Gastrocnemius medialis (tissue), 4 donors: ENCODE data around the gene CYP4F11. TPM values are rescaled to one million over a fixed set of nuclear protein-coding genes. Genes with fewer than 3 reads are reported as not detected.
"Not testable (repeated sequence)": the region's sequence is repeated elsewhere in the genome, so short reads cannot be mapped to it uniquely, and the experiment has no call there.

Experiments
- ATAC-seq, 2 donors: fragments of 150-250 bp; one replicate each; pipeline ENCODE4 v1.9.1; 2016
- DNase-seq, 2 donors: peaks; one replicate each; pipeline ENCODE4 v3.0.0-alpha.2; 2019
- H3K27ac ChIP-seq, 4 donors: fragments of 200-600 bp; sonication (generic); 1 replicate in 1 of 4; 2 replicates in 3 of 4; pipeline ENCODE4 v1.5.1; 2016 to 2018; ENCODE audit warnings: mild to moderate bottlenecking in 2 of 4, moderate library complexity in 1 of 4
- H3K27me3 ChIP-seq, 3 donors: fragments of 200-600 bp; sonication (generic) in 2 of 3; 1 replicate in 1 of 3; 2 replicates in 2 of 3; pipeline versions ENCODE4 v1.5.1 to v1.6.0; 2016 to 2019; ENCODE audit warnings: mild to moderate bottlenecking in 1 of 3, moderate library complexity in 1 of 3
- H3K36me3 ChIP-seq, 2 donors: fragments of 200-600 bp; sonication (generic) in 1 of 2; one replicate each; pipeline ENCODE4 v1.5.1; 2017 to 2018
- H3K4me1 ChIP-seq, 2 donors: fragments of 200-600 bp; sonication (generic) in 1 of 2; one replicate each; pipeline ENCODE4 v1.5.1; 2016 to 2017; ENCODE audit warnings: mild to moderate bottlenecking in 2 of 2
- H3K4me3 ChIP-seq, 4 donors: fragments of 200-600 bp; sonication (generic) in 3 of 4; 1 replicate in 1 of 4; 2 replicates in 3 of 4; pipeline ENCODE4 v1.5.1; 2016 to 2019; ENCODE audit warnings: mild to moderate bottlenecking in 2 of 4
- H3K9me3 ChIP-seq, 3 donors: fragments of 200-600 bp; sonication (generic) in 2 of 3; 1 replicate in 1 of 3; 2 replicates in 2 of 3; pipeline ENCODE4 v1.5.1; 2016 to 2019
- POLR2A ChIP-seq, 2 donors: fragments of 450-650 bp; IDR thresholded peaks; one replicate each; pipeline ENCODE4 v1.6.1; 2017; ENCODE audit warnings: antibody characterized with exemption in 2 of 2, mild to moderate bottlenecking in 2 of 2, moderate library complexity in 2 of 2
- in situ Hi-C, 4 donors: fragments of 200-750 bp; cut with MboI; loops; one replicate each; pipeline versions ENCODE4 v1.15.0 to v1.8.0; 2017; ENCODE audit warnings: low sequenced_read_pairs in 4 of 4
- intact Hi-C: fragments of 100-400 bp; cut with DNase I; formaldehyde crosslinking; loops from one replicate; pipeline ENCODE4 v1.15.1; 2023; ENCODE audit warnings: low total_unique reads
- total RNA-seq, 4 donors: library from RNA; depleted of rRNA; stranded (reverse); fragments of >200 nt; gene quantifications; one replicate each; pipeline versions ENCODE4 v1.1.0 to v1.2.3, GENCODE V29; 2016
- TF ChIP-seq, protein P1 (sequence below), 5 experiments: fragments of 450-650 bp in 3 of 5; fragments of 200-600 bp in 2 of 5; sonication (generic) in 2 of 5; IDR thresholded peaks in 4 of 5; conservative IDR thresholded peaks in 1 of 5; 1 replicate in 4 of 5; 2 replicates in 1 of 5; pipeline ENCODE4 v1.5.1; 2016 to 2019; ENCODE audit warnings: antibody characterized with exemption in 5 of 5, mild to moderate bottlenecking in 3 of 5, moderate library complexity in 3 of 5

Gene CYP4F11
- total RNA-seq, 4 donors from 2014 or later: 0.10 to 0.86 (median 0.32) TPM

DNA sequence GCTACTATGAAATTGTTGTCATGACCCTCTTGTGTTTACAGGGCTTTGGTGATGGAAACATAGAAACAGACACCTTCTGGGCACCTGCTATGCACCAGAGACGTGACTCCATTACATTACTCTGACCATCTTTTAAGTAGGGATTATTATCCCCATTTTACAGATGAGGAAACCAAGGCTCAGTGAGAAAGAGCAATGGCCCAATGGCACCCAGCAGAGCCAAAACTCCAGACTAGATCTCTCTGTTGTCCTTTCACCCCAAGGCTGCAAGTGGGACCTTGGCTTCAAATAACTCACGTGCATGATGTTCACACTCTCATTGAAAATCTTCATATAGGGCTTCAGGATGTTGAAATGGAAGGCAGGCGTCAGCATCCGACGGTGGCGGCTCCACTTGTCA, 42.3 kb downstream of the CYP4F11 start:
- TF ChIP-seq, protein P1, sequence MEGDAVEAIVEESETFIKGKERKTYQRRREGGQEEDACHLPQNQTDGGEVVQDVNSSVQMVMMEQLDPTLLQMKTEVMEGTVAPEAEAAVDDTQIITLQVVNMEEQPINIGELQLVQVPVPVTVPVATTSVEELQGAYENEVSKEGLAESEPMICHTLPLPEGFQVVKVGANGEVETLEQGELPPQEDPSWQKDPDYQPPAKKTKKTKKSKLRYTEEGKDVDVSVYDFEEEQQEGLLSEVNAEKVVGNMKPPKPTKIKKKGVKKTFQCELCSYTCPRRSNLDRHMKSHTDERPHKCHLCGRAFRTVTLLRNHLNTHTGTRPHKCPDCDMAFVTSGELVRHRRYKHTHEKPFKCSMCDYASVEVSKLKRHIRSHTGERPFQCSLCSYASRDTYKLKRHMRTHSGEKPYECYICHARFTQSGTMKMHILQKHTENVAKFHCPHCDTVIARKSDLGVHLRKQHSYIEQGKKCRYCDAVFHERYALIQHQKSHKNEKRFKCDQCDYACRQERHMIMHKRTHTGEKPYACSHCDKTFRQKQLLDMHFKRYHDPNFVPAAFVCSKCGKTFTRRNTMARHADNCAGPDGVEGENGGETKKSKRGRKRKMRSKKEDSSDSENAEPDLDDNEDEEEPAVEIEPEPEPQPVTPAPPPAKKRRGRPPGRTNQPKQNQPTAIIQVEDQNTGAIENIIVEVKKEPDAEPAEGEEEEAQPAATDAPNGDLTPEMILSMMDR (IDR thresholded peaks at IDR 0.05 in 4 of 5, conservative IDR thresholded peaks at IDR 0.05 in 1 of 5): no peak
- TF ChIP-seq POLR2A (IDR thresholded peaks at IDR 0.05): no peak
- H3K36me3 ChIP-seq: no peaks in the 10 kb centered on the region
- intact Hi-C loops (no loop called here), in situ Hi-C loops (no loop called here)
- H3K9me3 ChIP-seq: no peaks in the 10 kb centered on the region
- ATAC-seq (no peak), DNase-seq (no peak)
- H3K4me3 ChIP-seq: no peak overlapping the region
- no peak overlapping the region for H3K27ac ChIP-seq
- no peaks in the 10 kb centered on the region for H3K4me1 ChIP-seq
- no peaks in the 10 kb centered on the region for H3K27me3 ChIP-seq

DNA sequence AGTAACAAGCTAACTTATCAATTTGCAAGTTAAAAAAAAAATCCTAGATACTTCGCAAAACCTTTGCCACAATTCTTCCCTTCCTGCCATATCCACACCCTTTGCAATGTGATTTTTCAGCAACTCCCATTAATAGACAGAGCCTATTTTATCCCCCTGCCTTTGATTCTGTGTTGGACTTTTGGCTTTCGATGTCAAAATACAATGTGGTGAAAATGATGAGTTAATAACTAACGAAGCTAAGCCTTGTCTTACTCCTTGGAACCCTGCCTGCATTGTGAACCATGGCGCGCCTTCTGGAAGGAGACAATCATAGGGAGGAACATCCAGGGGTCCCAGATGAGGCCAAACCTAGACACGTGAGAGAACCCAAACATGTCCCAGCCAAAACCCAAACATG, 42.9 kb downstream of the CYP4F11 start:
- in situ Hi-C loops: no loop called here
- H3K27me3 ChIP-seq: no peaks in the 10 kb centered on the region
- DNase-seq (no peak), ATAC-seq (no peak)
- H3K36me3 ChIP-seq: no peaks in the 10 kb centered on the region
- H3K27ac ChIP-seq: no peak overlapping the region
- H3K4me3 ChIP-seq: no peak overlapping the region
- intact Hi-C loops: no loop called here
- TF ChIP-seq POLR2A (IDR thresholded peaks at IDR 0.05): no peak
- TF ChIP-seq, protein P1 (IDR thresholded peaks at IDR 0.05 in 4 of 5, conservative IDR thresholded peaks at IDR 0.05 in 1 of 5): no peak
- no peaks in the 10 kb centered on the region for H3K9me3 ChIP-seq
- H3K4me1 ChIP-seq: no peaks in the 10 kb centered on the region

DNA sequence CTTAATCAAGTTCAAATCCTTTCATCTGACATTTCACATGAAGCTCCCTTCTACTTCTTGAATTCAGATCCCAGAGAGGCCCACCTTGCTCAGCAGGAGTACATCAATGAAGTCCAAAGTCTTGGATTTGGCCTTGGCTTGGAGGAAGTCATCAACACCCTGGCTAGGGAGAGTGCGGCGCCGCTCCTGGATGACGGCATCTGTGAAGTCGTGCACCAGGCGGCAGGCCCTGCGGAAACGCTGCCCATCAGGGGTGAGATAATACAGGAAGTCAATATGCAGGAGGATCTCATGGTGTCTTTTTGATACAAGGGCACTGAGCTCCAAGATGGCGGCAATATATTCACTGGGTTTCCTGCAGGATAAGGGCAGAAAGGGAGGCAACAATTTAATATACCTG, 45.0 kb downstream of the CYP4F11 start:
- ATAC-seq, DNase-seq, H3K27ac ChIP-seq, H3K27me3 ChIP-seq, intact Hi-C loops, H3K4me1 ChIP-seq, H3K9me3 ChIP-seq, H3K4me3 ChIP-seq, H3K36me3 ChIP-seq, in situ Hi-C loops: not testable (repeated sequence)

DNA sequence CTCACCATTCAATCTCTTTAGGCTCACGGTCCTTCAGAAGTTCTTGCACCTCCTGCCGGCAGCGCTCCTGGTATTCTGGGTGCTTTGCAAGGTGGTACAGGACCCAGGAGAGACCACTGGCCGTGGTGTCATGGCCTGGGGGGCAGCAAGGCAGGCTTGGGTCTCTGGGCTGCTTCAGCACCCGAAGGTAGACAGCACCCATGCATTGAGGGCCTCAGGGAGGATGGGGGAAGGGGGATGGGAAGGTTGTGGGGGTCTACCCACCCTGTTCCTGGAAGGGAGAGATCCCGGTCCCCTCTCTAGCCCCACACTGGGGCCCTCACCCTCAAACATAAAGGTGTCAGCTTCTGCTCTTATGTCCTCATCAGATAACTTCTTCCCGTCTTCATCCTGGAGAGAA, 48.4 kb downstream of the CYP4F11 start:
- no peak for TF ChIP-seq POLR2A (IDR thresholded peaks at IDR 0.05)
- TF ChIP-seq, protein P1 (IDR thresholded peaks at IDR 0.05 in 4 of 5, conservative IDR thresholded peaks at IDR 0.05 in 1 of 5): no peak
- Histone ChIP-seq H3K27ac (no peak overlapping the region), H3K27me3 (no peaks in the 10 kb centered on the region), H3K4me3 (no peak overlapping the region), H3K4me1 (no peaks in the 10 kb centered on the region), H3K36me3 (no peaks in the 10 kb centered on the region), H3K9me3 (no peaks in the 10 kb centered on the region)
- intact Hi-C loops: no loop called here
- no peak for DNase-seq
- no peak for ATAC-seq
- in situ Hi-C loops: no loop called here

DNA sequence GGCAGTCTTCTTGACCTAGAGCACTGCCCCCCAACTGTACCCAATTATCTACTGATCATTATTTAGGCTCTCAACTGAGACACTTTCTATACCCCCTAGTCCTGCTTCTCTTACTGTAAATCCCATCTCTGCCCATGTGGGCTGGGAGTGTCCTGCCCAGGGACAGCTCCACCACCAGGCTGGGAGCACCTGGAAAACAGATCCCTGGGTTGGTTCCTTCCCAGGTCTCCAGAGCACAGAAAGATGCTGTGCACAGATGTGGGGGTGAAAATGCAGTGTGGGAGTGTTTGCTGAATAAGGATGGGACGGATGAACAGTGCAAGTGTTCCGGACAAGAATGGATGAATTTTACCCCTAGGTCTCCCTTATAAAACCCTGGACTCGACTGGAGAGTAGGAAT, 49.2 kb downstream of the CYP4F11 start:
- no peaks in the 10 kb centered on the region for H3K27me3 ChIP-seq
- no peaks in the 10 kb centered on the region for H3K9me3 ChIP-seq
- intact Hi-C loops: no loop called here
- in situ Hi-C loops: no loop called here
- DNase-seq (no peak), ATAC-seq (no peak)
- H3K36me3 ChIP-seq: no peaks in the 10 kb centered on the region
- TF ChIP-seq, protein P1 (IDR thresholded peaks at IDR 0.05 in 4 of 5, conservative IDR thresholded peaks at IDR 0.05 in 1 of 5): no peak
- no peak for TF ChIP-seq POLR2A (IDR thresholded peaks at IDR 0.05)
- H3K4me3 ChIP-seq: no peak overlapping the region
- H3K27ac ChIP-seq: no peak overlapping the region
- no peaks in the 10 kb centered on the region for H3K4me1 ChIP-seq

DNA sequence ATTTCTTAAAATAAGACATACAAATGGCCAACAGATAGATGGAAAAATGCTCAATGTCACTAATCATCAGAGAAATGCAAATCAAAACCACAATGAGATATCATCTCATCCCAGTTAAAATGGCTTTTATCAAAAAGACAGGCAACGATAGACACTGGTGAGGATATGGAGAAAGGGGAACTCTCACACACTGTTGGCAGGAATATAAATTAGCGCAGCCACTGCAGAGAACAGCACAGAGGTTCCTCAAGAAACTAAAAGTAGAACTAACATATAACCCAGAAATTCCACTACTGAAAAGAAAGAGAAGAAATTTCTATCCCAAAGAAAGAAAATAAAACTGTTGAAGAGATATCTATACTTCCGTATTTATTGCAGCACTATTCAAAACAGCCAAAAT, 51.0 kb downstream of the CYP4F11 start:
- H3K27me3 ChIP-seq, ATAC-seq, H3K4me3 ChIP-seq, H3K4me1 ChIP-seq, intact Hi-C loops, H3K36me3 ChIP-seq, DNase-seq, H3K27ac ChIP-seq, in situ Hi-C loops, H3K9me3 ChIP-seq: not testable (repeated sequence)
